ENCODE data around the gene ZNF385D.

- TF ChIP-seq, protein P1, sequence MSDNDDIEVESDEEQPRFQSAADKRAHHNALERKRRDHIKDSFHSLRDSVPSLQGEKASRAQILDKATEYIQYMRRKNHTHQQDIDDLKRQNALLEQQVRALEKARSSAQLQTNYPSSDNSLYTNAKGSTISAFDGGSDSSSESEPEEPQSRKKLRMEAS (IDR thresholded peaks at IDR 0.05) = no peak
- TF ChIP-seq ZBTB8A (CRISPR knock-in tag; IDR thresholded peaks at IDR 0.05; ENCODE audit: borderline replicate concordance, low read depth) = no peak
- TF ChIP-seq ELF4 (CRISPR knock-in tag; IDR thresholded peaks at IDR 0.05; ENCODE audit: borderline replicate concordance) = no peak
- TF ChIP-seq CTCF (CRISPR knock-in tag; IDR thresholded peaks at IDR 0.05) = no peak
- TF ChIP-seq, protein P2, sequence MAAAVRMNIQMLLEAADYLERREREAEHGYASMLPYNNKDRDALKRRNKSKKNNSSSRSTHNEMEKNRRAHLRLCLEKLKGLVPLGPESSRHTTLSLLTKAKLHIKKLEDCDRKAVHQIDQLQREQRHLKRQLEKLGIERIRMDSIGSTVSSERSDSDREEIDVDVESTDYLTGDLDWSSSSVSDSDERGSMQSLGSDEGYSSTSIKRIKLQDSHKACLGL (CRISPR knock-in tag; IDR thresholded peaks at IDR 0.05) = no peak
- TF ChIP-seq KLF9 (CRISPR knock-in tag; IDR thresholded peaks at IDR 0.05; ENCODE audit: low read depth) = no peak
- TF ChIP-seq FOSL1 (CRISPR knock-in tag; IDR thresholded peaks at IDR 0.05; ENCODE audit: borderline replicate concordance) = no peak
These were observed 3.6 kb downstream of the ZNF385D start for GRCh38 chr3:21747376-21747775.

Measured in HepG2 (cell line).